Immature natural killer cell (primary cell): Measurements from ENCODE around the gene RGP1. TPM values are rescaled to one million over a fixed set of nuclear protein-coding genes. Genes with fewer than 3 reads are reported as not detected.

ENCODE experiments used
- DNase-seq, 3 donors: peaks; one replicate each; pipeline ENCODE4 v3.0.0; 2022; ENCODE audit warnings: mixed read lengths in 1 of 3
- H3K27ac Mint-ChIP-seq, 6 donors: one replicate each; pipeline ENCODE4 v1.8.0; 2020; ENCODE audit warnings: mixed read lengths in 6 of 6, mild to moderate bottlenecking in 5 of 6, inconsistent platforms in 4 of 6, moderate library complexity in 3 of 6
- H3K27me3 Mint-ChIP-seq, 3 donors: one replicate each; pipeline ENCODE4 v1.8.0; 2020 to 2021; ENCODE audit warnings: low read depth in 3 of 3, mild to moderate bottlenecking in 3 of 3, mixed read lengths in 3 of 3, moderate library complexity in 3 of 3, inconsistent platforms in 1 of 3
- H3K36me3 Mint-ChIP-seq, 3 donors: one replicate each; pipeline ENCODE4 v1.8.0; 2020; ENCODE audit warnings: mixed read lengths in 3 of 3, inconsistent platforms in 2 of 3, mild to moderate bottlenecking in 2 of 3
- H3K4me1 Mint-ChIP-seq, 2 donors: one replicate each; pipeline ENCODE4 v1.8.0; 2020; ENCODE audit warnings: inconsistent platforms in 2 of 2, mild to moderate bottlenecking in 2 of 2, mixed read lengths in 2 of 2, moderate library complexity in 1 of 2
- H3K4me3 Mint-ChIP-seq, 5 donors: one replicate each; pipeline ENCODE4 v1.8.0; 2020; ENCODE audit warnings: mild to moderate bottlenecking in 5 of 5, mixed read lengths in 5 of 5, inconsistent platforms in 3 of 5, moderate library complexity in 3 of 5
- H3K9me3 Mint-ChIP-seq, 6 donors: one replicate each; pipeline ENCODE4 v1.8.0; 2020; ENCODE audit warnings: mild to moderate bottlenecking in 6 of 6, mixed read lengths in 6 of 6, inconsistent platforms in 4 of 6, moderate library complexity in 3 of 6
- polyA plus RNA-seq, 3 donors: library from polyadenylated mRNA; unstranded; fragments of 300-500 nt; fragmentation: Illumina TruSeq; gene quantifications; one replicate each; pipeline ENCODE4 v1.2.3, GENCODE V29; 2021

Gene RGP1
- polyA plus RNA-seq, 3 donors from 2014 or later = 5.4 to 10.6 (median 8.2) TPM

- peaks cover 0 to 2% (median 0%) of the 10 kb centered on the region in 3 donors for H3K27me3 Mint-ChIP-seq
- DNase-seq = no peak
- H3K9me3 Mint-ChIP-seq = no peaks in the 10 kb centered on the region
- H3K4me1 Mint-ChIP-seq = no peaks in the 10 kb centered on the region
- no peak overlapping the region for H3K27ac Mint-ChIP-seq
- no peaks in the 10 kb centered on the region for H3K36me3 Mint-ChIP-seq
- H3K4me3 Mint-ChIP-seq = no peak overlapping the region
These were observed 22.9 kb downstream of the RGP1 start for GRCh38 chr9:35771943-35772342.

GRCh38 chr9:35774907-35775635 lies 26.0 kb downstream of the RGP1 start:
- H3K27me3 Mint-ChIP-seq = peaks cover 0 to 2% (median 0%) of the 10 kb centered on the region in 3 donors
- H3K27ac Mint-ChIP-seq = no peak overlapping the region
- DNase-seq = no peak
- no peak overlapping the region for H3K4me3 Mint-ChIP-seq
- H3K4me1 Mint-ChIP-seq = no peaks in the 10 kb centered on the region
- peaks cover 0 to 7% (median under 1%) of the 10 kb centered on the region in 3 donors for H3K36me3 Mint-ChIP-seq
- H3K9me3 Mint-ChIP-seq = no peaks in the 10 kb centered on the region

GRCh38 chr9:35776018-35776417 lies 26.9 kb downstream of the RGP1 start:
- Mint-ChIP-seq H3K27me3 (peaks cover 0 to 2% (median 0%) of the 10 kb centered on the region in 3 donors), H3K9me3 (no peaks in the 10 kb centered on the region), H3K4me3 (no peak overlapping the region), H3K4me1 (no peaks in the 10 kb centered on the region), H3K36me3 (peaks cover 0 to 9% (median 4%) of the 10 kb centered on the region in 3 donors), H3K27ac (peak overlapping the region in 1 of 6 donors; percentile 11)
- DNase-seq = no peak

GRCh38 chr9:35778496-35778895 lies 29.4 kb downstream of the RGP1 start:
- peaks cover 0 to 2% (median 0%) of the 10 kb centered on the region in 3 donors for H3K27me3 Mint-ChIP-seq
- H3K27ac Mint-ChIP-seq = no peak overlapping the region
- H3K4me3 Mint-ChIP-seq = no peak overlapping the region
- peaks cover 2 to 13% (median 8%) of the 10 kb centered on the region in 3 donors for H3K36me3 Mint-ChIP-seq
- no peaks in the 10 kb centered on the region for H3K4me1 Mint-ChIP-seq
- H3K9me3 Mint-ChIP-seq = no peaks in the 10 kb centered on the region
- DNase-seq = no peak

- peaks cover 18 to 26% (median 19%) of the 10 kb centered on the region in 3 donors for H3K36me3 Mint-ChIP-seq
- H3K4me3 Mint-ChIP-seq = no peak overlapping the region
- no peaks in the 10 kb centered on the region for H3K4me1 Mint-ChIP-seq
- no peaks in the 10 kb centered on the region for H3K9me3 Mint-ChIP-seq
- no peak overlapping the region for H3K27ac Mint-ChIP-seq
- no peak for DNase-seq
- no peaks in the 10 kb centered on the region for H3K27me3 Mint-ChIP-seq
These were observed 32.0 kb downstream of the RGP1 start for GRCh38 chr9:35781066-35781465.

- Mint-ChIP-seq H3K4me1 (no peaks in the 10 kb centered on the region), H3K27me3 (no peaks in the 10 kb centered on the region), H3K4me3 (no peak overlapping the region), H3K36me3 (peaks cover 25 to 37% (median 27%) of the 10 kb centered on the region in 3 donors), H3K27ac (no peak overlapping the region), H3K9me3 (no peaks in the 10 kb centered on the region)
- no peak for DNase-seq
These were observed 34.3 kb downstream of the RGP1 start for GRCh38 chr9:35783418-35783817.

- Mint-ChIP-seq H3K9me3 (no peaks in the 10 kb centered on the region), H3K36me3 (peaks cover 15 to 25% (median 21%) of the 10 kb centered on the region in 3 donors), H3K4me3 (no peak overlapping the region), H3K4me1 (peaks cover 2 to 5% of the 10 kb centered on the region in 2 donors), H3K27ac (no peak overlapping the region), H3K27me3 (peaks cover 0 to 4% (median 2%) of the 10 kb centered on the region in 3 donors)
- no peak for DNase-seq
These were observed 40.5 kb downstream of the RGP1 start for GRCh38 chr9:35789541-35789940.

- H3K36me3 Mint-ChIP-seq = peaks cover 12 to 25% (median 22%) of the 10 kb centered on the region in 3 donors
- no peak overlapping the region for H3K4me3 Mint-ChIP-seq
- H3K4me1 Mint-ChIP-seq = peaks cover 2 to 5% of the 10 kb centered on the region in 2 donors
- DNase-seq = no peak
- no peaks in the 10 kb centered on the region for H3K9me3 Mint-ChIP-seq
- no peak overlapping the region for H3K27ac Mint-ChIP-seq
- peaks cover 0 to 4% (median 3%) of the 10 kb centered on the region in 3 donors for H3K27me3 Mint-ChIP-seq
These were observed 40.9 kb downstream of the RGP1 start for GRCh38 chr9:35790025-35790384.

GRCh38 chr9:35790385-35791296 lies 41.6 kb downstream of the RGP1 start:
- Mint-ChIP-seq H3K27ac (no peak overlapping the region), H3K4me3 (no peak overlapping the region), H3K27me3 (peaks cover 0 to 4% (median 3%) of the 10 kb centered on the region in 3 donors), H3K9me3 (no peaks in the 10 kb centered on the region), H3K4me1 (peaks cover 2 to 5% of the 10 kb centered on the region in 2 donors), H3K36me3 (peaks cover 11 to 24% (median 23%) of the 10 kb centered on the region in 3 donors)
- peak; percentile 58 to 66 (median 61) for DNase-seq

- no peaks in the 10 kb centered on the region for H3K9me3 Mint-ChIP-seq
- peaks cover 3 to 18% (median 16%) of the 10 kb centered on the region in 3 donors for H3K36me3 Mint-ChIP-seq
- no peak within 1 kb of the TSS for H3K4me3 Mint-ChIP-seq
- H3K27ac Mint-ChIP-seq = no peak within 1 kb of the TSS
- peaks cover 0 to 4% (median 3%) of the 10 kb centered on the region in 3 donors for H3K27me3 Mint-ChIP-seq
- H3K4me1 Mint-ChIP-seq = peaks cover 2 to 5% of the 10 kb centered on the region in 2 donors
- no peak for DNase-seq
These were observed 42.3 kb downstream of the RGP1 start, which contains the start of gene NPR2 for GRCh38 chr9:35791297-35791921. Gene NPR2 (plus strand): TSS chr9:35791591. CDS start chr9:35792409, 818 bp downstream.

GRCh38 chr9:35792024-35792813 lies 43.1 kb downstream of the RGP1 start:
- no peaks in the 10 kb centered on the region for H3K9me3 Mint-ChIP-seq
- no peak for DNase-seq
- peaks cover 2 to 5% of the 10 kb centered on the region in 2 donors for H3K4me1 Mint-ChIP-seq
- H3K27me3 Mint-ChIP-seq = peaks cover 0 to 4% (median 3%) of the 10 kb centered on the region in 3 donors
- no peak overlapping the region for H3K27ac Mint-ChIP-seq
- H3K36me3 Mint-ChIP-seq = peaks cover 0 to 17% (median 13%) of the 10 kb centered on the region in 3 donors
- H3K4me3 Mint-ChIP-seq = no peak overlapping the region

GRCh38 chr9:35792826-35793225 lies 43.7 kb downstream of the RGP1 start:
- Mint-ChIP-seq H3K4me1 (peaks cover 2 to 5% of the 10 kb centered on the region in 2 donors), H3K9me3 (no peaks in the 10 kb centered on the region), H3K27ac (no peak overlapping the region)

GRCh38 chr9:35793461-35793860 lies 44.4 kb downstream of the RGP1 start:
- peaks cover 0 to 13% (median 6%) of the 10 kb centered on the region in 3 donors for H3K36me3 Mint-ChIP-seq
- peak overlapping the region in 1 of 6 donors; percentile 77 for H3K27ac Mint-ChIP-seq
- H3K4me1 Mint-ChIP-seq = peaks cover 2 to 5% of the 10 kb centered on the region in 2 donors
- no peak for DNase-seq
- peaks cover 0 to 4% (median 3%) of the 10 kb centered on the region in 3 donors for H3K27me3 Mint-ChIP-seq
- H3K9me3 Mint-ChIP-seq = no peaks in the 10 kb centered on the region
- no peak overlapping the region for H3K4me3 Mint-ChIP-seq

More at GRCh38 chr9:35792826-35793225, 43.7 kb downstream of the RGP1 start:
- DNase-seq = no peak
- Mint-ChIP-seq H3K4me3 (no peak overlapping the region), H3K36me3 (peaks cover 0 to 13% (median 7%) of the 10 kb centered on the region in 3 donors), H3K27me3 (peaks cover 0 to 4% (median 3%) of the 10 kb centered on the region in 3 donors)
